Activated CD8-positive, alpha-beta memory T cell treated with anti-CD3 and anti-CD28 coated beads for 1 hour (primary cell): Measurements from ENCODE around the gene RHBDL2.
"Not testable (repeated sequence)": the region's sequence is repeated elsewhere in the genome, so short reads cannot be mapped to it uniquely, and the experiment has no call there.

Experiments used
- DNase-seq, 2 donors: peaks; one replicate each; pipeline ENCODE4 v3.0.0-alpha.2; 2020; ENCODE audit warnings: low read depth in 1 of 2; ENCODE audit errors: extremely low read depth in 1 of 2

The RHBDL2 gene

DNA sequence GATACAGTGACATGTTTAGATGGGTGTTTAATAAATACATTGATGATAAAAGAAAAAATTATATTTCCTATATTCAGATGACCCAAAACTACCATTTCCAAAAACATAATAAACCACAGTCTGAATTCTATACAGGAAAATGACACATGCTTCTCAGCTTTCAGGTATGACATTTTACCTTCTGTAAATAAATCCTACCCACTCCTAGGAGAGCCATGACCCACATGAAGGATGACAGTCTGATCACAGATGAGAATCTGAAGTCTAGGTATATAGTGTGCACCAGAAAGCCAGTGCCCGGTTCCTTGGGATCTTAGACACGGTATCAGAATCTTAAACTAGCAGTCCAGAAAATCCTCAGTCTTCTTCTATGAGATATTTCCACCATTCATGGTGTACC, 56.5 kb downstream of the RHBDL2 start:
- no peak for DNase-seq

DNA sequence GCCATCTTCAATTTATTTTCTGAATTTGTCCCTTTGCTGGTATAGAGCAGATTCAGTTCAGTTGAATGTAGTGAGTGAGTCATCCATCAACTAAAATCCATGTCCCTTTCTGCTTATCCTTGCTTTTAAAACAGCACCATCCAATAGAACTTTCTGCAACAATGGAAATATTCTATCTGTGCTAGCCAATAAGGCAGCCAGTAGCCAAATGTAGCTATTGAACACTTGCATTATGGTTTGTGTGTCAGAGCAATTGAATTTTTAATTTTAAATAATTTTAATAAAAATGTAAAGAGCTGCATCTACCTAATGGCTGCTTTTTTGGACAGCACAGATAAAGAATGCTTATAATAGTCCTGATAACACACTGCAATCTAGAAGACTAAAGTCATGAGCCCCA, 60.1 kb downstream of the RHBDL2 start, which contains the start of gene GJA9:
Gene GJA9, minus strand, starts transcription at position 101 of the 400 bp plus-strand sequence. CDS start 5,489 bp downstream, outside the sequence.
- no peak for DNase-seq

DNA sequence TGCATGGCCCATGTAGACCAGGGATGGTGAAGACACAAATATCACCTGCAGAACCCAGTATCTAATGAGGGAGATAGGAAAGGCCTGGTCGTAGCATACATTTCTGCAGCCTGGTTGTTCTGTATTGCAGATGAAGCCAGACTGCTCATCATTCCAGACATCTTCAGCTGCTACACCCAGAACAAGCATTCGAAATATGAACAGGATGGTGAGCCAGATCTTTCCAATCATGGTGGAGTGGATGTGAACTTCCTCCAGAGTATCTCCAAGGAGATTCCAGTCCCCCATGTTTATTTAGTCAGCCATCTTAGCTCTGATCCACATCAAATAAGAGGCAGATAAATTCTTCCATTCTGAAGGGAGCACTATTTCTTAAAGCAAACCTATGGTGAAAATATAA, 65.8 kb downstream of the RHBDL2 start:
- DNase-seq: no peak

DNA sequence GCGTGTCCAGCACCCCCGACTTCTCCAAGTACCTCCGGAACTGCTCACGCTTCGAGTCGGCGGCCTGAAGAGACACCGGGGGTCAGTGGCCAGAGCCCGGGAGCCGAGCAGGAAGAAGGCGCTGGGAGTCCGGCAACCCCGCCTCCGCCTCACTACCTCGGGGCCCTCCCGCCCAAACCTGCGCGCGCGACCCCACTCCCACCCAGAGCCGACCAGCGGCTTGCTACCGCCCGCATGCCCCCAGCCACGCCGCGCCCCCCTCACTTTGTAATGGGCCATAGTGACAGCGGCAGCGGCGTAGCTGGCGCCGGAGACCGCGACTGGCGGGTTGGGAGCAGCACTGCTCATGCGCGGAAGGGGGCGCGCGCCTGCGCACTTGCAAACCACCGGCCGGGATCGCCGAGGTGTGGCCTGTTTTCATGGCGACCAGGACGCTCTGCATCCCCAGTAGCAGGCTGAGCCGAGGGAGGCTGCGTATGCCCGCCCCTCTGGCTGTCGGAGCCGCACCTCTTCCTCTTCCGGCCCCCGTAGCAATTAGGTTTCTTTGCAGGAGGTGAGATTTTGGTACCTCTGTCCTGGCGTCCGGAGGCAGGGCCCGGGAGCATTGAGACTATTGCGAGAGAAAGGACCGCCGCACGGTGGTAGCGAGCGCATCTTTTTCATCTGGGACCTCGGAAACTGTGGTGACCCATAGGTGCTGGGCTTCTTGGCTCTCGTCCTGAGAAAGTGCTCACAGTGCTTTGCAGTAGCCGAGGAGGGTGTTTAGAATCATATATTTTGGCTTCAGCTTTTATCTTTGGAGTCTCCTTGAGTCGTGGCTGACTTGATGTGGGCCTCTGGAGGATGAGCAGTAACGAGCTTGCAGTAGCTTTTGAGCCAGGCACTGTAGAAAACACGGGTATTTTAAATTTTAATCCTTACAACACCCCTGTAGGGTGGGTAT, 68.3 kb downstream of the RHBDL2 start, which contains the start of gene MYCBP:
Gene MYCBP, minus strand, starts transcription at position 322 of the 943 bp plus-strand sequence. Its CDS starts 43 bp downstream, at position 279.
- peak; percentile 89 to 94 for DNase-seq

DNA sequence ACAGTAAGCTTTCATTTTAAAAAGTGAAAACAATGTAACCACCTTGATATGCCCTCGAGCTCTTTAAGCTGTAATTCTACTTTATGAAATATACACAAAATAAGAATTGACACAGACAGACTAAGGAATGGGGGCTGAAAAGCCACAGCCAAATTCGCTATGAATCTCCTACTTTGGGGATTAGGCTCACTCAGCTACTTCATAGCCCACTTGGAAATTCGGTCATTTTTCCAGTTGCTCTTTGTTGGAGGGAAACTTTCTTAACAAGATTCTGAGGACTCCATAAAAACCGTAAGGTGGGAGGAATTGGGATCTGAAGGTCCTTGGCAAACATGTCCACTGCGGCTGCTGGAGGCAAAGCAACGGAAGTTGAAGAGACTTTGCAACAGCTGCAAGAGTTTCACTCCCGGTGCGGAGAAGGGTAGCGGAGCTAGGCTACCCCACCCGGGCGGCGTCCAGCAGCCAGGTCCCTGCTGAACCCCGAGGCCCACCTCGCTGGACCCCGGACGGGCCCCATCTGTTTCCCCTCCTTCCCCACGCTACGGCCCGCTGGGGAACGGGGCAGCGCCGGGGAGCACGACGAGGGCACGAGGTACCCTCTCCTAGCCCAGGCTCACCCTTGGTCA, 69.1 kb downstream of the RHBDL2 start:
- peak in 1 of 2 donors; percentile 19 for DNase-seq

DNA sequence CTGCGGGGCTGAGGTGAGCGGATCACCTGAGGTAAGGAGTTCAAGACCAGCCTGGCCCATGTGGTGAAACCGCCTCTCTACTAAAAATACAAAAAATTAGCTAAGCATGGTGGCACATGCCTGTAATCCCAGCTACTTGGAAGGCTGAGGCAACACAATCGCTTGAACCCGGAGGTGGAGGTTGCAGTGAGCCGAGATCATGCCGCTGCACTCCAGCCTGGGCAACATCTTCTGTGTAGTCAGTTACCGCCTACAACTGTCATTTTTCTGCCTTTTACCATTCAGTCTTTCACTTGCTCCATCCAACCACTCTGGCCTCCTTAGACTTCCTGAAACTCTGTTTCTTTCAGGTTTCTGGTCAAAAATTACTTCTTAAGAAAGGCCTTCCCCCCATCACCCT, 70.6 kb downstream of the RHBDL2 start:
- no peak for DNase-seq

DNA sequence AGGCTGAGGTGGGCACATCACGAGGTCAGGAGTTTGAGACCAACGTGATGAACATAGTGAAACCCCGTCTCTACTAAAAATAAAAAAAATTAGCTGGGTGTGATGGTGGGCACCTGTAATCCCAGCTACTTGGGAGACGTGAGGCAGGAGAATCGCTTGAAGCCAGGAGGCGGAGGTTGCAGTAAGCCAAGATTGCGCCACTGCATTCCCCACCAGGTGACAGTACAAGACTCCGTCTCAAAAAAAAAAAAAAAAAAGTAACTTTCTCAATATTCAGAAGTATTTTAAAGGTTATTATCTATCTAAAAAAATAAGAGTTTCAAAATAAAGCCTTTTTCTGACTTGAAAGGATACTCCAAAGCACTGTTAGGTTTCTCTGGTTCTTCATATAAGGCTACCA, 74.4 kb downstream of the RHBDL2 start:
- DNase-seq: no peak

DNA sequence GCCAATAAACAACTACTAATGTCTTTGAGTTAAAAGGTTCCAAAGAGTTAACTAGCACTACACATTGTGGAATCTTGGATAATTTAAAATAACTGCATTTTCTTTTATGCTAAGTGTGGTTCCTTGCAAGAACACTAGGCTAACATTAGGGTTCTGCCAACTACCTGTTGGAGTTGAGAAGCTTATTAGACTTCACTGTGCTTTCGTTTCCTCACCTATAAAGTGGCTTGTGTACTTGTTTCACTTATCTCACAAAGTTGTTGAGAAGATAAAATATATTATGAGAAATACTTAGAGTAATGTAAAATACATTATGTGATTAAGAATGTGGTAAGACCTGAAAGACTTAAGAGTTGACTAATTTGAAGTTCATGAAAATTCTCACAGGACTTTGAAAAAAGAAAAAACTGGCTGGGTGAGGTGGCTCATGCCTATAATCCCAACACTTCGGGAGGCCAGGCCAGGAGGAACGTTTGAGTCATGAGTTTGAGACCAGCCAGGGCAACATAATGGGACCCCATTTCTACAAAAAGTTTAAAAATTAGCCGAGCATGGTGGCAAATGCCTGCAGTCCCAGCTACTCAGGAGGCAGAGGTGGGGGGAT, 76.4 kb downstream of the RHBDL2 start:
- no peak for DNase-seq

DNA sequence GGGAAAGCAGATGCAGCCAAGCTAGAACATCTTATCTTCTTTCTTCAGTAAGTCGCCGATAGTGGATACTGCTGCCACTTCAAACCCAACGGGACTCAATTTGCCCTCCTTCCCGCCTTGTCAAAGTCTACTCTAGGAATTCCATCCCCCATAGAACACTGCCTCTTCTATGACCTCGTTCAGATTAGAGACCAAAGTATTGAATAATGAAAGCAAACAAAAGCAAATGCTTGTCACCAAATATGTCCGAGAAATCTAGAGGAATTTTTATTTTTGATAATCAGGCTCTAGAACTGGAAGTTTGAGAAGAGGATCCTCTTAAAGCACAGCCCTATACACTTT, 81.2 kb downstream of the RHBDL2 start:
- DNase-seq: no peak

DNA sequence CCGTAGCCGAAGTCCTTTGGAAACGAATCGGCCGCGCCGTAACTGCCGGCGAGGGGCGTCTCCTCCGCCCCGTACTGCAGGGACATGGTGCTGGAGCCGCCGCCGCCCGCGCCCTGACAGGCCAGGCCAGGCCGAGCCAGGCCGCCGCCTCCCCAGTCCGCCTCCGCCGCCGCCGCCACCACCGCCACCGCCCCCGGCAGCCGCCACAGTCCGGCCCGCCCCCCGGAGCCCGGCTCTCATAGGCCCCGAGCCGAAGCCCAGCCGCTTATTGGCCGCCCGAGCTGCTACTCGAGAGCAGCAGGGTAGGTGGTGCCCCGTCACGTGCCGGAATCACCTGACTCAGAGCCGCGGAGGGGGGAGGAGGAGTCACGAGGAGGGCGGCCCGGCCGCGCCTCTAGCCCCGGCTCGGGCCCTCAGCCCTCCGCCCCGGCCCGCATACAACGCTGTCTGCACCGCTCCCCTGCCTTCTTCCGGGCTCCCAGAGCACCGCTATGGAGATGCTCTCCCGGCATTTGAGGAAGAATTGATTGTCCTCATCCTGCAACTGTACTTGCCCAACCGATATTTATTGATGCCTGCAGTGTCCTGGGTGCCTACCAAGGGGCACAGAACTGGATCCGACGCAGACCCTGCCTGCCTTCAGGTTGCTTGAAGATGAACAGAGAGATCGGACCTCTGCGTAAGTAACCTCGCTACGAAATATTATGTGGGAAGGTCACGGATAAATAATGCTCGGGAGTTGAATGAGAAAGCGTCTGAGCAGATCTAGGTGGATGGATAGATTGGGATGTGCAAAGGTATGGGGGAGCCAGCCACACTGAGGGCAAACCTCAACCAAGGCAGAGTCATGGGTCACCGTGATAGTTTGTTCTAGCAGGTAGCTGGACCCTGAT, 81.8 kb downstream of the RHBDL2 start, which contains the start of gene RRAGC:
Gene RRAGC, minus strand, starts transcription at position 212 of the 893 bp plus-strand sequence. Its CDS starts 126 bp downstream, at position 86.
- DNase-seq: peak; percentile 95 to 98

DNA sequence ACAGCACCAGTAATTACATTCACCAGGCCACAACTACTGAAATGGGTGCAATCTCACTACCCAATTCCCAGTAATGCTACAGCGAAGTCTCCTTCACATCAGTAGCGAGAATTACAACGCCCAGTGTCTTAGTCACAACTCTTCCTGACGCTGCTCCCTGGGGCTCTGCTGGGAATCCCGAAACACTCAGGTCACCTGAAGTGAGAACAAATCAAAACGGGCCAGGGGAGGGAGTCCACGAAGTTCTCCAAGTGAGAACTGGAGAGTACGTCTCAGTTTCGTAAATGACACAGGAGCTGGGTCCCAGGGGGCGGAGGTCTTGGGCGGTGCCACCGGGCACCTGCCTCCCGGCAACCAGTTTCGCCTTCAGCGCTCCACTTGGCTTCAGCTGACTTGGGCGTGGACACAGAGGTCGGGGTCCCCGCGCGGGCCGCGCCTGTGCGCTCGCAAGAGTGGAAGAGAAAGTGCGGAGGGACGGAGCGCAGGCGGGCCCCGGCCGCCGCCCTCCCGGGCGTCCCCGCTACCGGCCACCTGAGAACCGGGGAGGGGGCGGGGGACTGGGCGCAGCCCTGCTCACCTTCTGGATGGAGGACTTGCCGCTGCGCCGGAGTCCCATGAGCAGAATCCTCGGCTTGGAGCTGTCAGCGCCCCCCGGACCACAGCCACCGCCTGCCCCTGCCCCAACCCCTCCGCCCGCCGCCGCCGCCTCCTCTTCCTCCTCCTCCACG, 82.6 kb downstream of the RHBDL2 start:
- peak in 1 of 2 donors; percentile 13 for DNase-seq

DNA sequence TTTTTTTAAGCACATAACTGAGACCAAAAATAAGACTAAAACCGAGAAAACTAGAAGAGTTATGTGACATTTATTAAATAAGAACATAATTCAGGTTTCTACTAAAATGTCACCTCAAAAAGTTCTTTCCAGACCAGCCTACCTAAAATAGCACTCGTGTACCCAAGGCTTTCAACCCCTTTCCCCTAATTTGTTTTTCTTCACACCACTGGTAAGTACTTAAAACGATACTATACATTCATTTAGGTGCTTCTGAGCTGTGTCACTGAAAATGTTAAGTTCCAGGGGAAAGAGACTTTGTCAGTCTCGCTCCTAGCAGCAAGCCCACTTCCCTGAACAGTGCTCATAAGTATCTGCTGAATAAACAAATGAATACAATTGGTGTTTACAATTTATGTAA, 88.8 kb downstream of the RHBDL2 start:
- DNase-seq: no peak

DNA sequence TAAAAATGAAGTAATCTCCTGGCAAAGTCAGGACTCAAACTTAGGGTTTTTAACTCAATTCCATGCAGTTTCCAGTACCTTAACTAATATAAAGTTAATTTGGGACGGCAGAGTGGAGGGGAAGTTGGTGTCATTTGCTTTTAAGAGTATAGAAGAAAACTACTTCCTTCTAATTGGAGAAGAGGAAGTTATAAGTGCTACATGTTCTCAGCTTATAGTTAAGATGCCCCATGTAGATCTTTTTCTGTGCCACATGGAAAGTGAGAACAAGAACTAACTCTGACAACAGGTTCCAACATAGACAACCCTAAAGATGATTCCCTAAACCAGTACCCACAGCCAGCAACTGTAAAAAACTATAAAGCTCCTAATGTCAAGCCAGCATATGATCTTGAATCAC, 93.6 kb downstream of the RHBDL2 start:
- DNase-seq: no peak

DNA sequence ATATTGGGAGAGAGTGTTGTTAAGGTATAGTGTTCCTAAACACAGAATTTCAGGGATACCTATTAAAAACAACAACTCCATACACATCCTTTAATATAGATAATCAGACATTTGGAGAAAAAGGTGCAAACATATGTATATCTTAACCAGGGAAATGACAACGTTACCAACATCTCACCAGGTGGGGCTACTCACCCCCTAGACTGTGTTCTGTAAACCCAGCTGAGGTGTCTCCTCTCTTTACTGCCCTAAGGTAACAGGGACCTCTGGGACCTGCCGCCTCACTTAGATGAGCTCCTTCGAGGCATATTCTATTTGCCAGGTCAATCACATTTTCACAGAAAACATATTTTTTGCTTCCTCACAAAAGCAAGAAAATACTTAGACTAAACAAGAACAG, 95.4 kb downstream of the RHBDL2 start:
- DNase-seq: no peak

DNA sequence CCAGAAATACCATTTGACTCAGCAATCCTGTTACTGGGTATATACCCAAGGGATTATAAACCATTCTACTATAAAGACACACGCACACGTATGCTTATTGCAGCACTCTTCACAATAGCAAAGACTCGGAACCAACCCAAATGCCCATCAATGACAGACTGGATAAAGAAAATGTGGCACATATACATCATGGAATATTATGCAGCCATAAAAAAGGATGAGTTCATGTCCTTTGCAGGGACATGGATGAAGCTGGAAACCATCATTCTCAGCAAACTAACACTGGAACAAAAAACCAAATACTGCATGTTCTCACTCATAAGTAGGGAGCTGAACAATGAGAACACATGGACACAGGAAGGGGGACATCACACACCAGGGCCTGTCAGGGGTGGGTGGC, 96.5 kb downstream of the RHBDL2 start:
- not testable (repeated sequence) for DNase-seq

DNA sequence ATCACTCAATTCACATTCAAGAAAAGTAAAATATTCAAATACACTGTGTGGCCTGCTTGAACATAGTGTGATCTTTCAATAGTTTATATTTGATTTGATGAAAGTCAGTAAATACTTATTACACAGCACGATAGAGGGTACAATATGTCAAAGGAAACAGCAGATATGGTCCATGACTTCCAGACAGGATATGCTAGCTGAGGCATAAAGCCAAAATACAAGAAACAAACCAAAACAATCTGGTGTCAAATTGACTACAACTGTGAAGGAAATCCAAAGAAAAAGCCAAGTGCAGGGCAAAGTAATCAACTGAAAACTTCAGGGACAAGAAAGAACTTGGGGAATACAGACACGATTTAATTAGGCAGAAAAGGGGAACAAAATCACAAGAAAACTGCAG, 101.3 kb downstream of the RHBDL2 start:
- no peak for DNase-seq

DNA sequence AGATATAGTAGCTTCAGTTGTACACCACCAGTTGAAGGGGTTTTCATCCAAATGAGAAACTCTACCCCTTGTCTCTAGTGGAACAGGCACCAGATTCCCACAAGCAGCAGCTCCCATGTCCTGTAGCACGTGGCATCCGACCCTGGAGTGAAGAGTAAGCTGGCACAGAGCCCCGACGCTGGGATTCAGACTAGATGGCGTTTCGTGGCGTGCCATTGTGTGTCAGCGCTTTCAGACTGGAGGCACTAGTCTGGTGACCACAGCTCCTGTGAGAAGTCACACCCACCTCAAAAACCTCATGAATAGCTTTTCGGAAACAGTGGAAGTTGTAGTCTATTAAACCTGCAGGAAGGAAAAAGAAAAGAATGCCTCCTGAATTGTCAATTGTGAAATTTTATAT, 102.3 kb downstream of the RHBDL2 start:
- DNase-seq: no peak

DNA sequence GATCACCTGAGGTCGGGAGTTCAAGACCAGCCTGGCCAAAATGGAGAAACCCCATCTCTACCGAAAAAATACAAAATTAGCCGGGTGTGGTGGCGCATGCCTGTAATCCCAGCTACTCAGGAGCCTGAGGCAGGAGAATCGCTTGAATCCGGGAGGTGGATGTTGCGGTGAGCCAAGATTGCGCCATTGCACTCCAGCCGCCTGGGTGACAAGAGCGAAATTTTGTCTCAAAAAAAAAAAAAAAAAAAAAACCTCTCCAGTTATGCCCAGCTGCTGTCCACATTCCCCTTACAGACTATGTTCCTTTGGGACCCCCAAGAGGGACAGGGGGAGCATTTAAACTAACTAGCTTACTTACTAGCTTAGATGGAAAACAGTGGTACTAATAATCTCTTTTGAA, 105.3 kb downstream of the RHBDL2 start:
- DNase-seq: not testable (repeated sequence)
